Stimulated activated naive CD4-positive, alpha-beta T cell (primary cell): Measurements from ENCODE around the gene CCDC69.
A peak's percentile ranks its signal among the peaks of the same experiment; 100 is the strongest.
"Not testable (repeated sequence)": the region's sequence is repeated elsewhere in the genome, so short reads cannot be mapped to it uniquely, and the experiment has no call there.

ENCODE experiments used
- DNase-seq, 6 experiments: peaks; one replicate each; lab custom pipeline; 2025; lab: John Stamatoyannopoulos, UW

The CCDC69 gene, protein sequence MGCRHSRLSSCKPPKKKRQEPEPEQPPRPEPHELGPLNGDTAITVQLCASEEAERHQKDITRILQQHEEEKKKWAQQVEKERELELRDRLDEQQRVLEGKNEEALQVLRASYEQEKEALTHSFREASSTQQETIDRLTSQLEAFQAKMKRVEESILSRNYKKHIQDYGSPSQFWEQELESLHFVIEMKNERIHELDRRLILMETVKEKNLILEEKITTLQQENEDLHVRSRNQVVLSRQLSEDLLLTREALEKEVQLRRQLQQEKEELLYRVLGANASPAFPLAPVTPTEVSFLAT

DNA sequence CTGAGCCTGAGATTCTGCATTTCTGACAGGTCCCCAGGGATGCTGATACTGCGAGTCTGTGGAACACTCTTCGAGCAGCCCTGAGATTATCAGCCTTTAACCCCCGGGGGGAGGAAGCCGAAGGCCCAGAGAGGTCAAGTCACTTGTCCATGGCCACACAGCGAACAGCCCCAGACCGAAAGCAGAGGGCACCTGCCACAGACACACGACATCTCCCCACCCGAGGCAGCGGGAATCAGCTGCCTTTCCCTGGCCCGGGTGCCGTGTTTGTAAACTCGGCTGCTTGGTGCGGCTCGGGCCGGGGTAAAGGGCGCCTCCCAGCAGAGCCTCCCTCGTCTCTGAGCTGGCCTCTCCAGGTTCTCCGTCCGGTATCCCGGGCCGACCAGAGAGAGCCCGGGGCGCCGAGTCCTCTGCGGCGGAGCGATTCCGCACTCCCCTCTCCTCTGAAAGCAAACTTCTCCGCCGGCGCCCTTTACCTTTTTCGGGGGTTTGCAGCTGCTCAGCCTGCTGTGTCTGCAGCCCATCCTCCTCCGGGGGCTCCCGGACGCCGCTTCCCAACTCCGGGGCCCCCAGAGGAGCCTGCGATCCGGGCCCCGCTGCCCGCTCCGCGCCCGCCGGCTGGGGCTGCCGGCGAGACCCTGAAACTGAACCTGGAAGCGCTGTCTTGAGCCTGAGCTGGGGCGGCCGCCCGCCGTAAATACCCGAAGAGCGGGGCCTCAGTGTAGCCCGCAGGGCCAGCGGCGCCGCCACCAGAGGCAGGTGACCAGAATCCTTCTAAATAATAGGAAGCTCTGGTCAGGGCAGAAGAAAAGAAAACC, at the start of gene CCDC69:
CCDC69 (minus strand) TSS at position 646 of the 818 bp plus-strand sequence; CDS start at position 524, 122 bp downstream.
- DNase-seq = peak in 5 of 6 experiments; percentile 39 to 66 (median 47)

DNA sequence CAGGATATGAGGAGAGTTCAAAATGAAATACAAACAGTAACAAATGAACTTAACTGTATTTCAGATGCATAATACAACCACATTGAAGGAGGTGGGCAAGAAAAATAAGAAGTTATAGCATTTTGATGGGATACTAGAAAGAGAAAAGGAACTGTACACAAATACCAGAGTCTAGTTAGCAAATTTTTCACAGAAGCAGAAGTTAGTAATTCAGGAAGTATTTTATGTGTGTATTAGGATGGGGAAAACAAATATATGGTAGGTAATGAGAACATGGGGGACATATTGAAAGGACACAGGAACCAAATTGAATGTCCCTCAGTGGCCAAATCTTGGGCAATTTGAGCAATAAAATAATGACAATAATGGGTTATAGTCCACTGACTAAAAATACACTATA, 47.4 kb upstream of the CCDC69 start:
- no peak for DNase-seq

DNA sequence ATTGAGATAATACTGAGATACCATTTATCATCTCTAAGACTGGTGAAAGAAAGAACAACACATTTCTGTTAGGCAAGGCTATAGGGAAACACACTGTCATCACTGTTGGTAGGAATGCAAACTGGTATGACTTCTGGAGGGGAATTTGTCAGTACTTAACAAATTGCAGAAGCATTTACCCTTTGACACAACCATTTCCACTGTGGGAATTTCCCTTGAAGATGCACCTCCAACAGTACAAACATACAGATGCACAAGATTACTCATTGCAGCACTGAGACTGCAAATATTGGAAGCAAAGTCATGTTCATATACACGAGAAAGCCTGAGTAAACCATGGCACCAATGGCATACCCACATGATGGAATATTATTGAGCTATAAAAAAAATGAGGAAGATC, 46.7 kb upstream of the CCDC69 start:
- no peak for DNase-seq

DNA sequence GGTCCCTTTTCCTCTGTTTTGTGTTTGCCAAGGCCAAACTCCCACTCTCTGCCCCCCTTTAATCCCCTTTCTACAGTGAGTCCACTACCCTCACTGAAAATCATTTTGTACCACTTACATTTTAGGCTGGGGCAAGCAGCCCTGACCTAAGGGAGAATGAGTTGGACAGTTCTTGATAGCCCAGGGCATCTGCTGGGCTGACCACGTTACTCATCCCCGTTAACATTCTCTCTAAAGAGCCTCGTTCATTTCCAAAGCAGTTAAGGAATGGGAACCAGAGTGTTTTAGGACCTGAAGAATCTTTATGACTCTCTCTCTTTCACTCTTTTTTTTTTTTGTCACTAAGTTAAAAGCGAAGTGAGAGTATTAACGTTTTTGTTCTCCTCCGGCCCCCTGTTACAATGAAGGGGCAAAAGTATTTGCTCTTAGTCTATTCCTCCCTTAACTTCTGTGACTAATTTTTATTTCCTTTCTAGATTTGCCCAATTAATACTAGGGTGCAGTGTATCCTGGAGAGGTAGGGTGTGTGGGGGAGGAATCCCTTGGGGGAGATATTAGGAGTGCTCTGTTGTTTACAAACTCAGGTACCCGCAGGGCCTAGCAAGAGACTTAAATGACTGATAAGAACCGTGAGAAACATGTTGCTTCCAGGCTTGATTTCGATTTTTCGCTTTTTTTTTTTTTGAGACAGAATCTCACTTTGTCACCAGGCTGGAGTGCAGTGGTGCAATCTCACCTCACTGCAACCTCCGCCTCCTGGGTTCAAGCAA, 43.8 kb upstream of the CCDC69 start:
- no peak for DNase-seq

DNA sequence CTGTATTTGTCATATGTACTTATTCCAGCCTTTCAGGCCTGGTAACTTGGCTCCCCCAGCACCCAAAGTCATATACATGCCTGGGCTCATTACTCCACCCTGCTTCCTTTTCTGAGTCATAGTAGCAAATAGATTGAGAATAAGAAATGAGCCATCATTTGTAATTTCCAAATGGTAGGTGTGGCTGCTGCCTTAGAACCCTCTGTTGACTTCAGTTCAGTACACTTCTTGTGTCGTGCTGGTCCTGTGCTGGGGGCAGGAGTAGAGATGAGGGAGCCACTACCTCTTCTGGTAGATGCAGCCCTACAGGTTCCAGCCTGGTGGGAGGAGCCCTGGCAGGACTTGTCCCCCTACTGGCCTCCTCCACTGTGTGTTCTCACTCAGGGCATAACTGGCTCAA, 40.2 kb upstream of the CCDC69 start:
- no peak for DNase-seq

DNA sequence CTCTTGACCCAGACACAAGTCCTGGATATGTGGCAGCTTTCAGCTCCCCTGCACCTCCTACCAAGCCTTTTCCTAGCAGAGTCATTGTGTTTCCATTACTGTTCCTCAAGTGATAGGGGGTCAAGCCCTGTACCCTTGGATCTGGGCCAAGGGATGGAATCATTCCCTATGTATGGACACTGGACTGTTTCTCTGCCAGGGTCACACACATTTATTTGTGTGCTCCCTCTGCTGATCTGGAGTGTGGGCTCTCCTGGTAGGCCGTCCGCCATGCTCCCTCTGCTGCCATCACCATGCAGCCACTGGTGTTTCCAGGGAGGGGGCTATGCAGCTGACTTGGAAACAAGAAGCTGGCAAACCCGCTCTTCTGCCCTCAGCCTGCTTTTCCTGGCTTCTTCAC, 38.6 kb upstream of the CCDC69 start:
- DNase-seq = no peak

DNA sequence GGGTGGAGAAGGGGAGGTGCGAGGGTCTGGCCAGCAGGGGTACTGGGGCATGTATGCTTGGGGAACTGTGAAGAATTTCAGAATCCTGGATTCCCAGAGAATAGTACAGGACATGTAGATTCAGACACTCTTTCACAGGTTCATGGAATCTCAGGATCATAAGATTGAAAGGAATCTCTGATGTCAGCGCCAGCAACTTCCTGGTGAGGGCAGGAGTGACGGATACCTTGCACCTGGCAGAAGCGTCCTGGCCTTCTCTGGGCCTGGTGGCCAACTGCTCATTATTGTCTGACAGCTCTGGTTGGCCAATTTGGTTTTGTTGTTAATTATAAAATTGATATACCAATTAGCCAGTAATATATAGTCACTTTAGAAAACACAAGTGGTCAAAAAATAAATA, 36.0 kb upstream of the CCDC69 start:
- no peak for DNase-seq

DNA sequence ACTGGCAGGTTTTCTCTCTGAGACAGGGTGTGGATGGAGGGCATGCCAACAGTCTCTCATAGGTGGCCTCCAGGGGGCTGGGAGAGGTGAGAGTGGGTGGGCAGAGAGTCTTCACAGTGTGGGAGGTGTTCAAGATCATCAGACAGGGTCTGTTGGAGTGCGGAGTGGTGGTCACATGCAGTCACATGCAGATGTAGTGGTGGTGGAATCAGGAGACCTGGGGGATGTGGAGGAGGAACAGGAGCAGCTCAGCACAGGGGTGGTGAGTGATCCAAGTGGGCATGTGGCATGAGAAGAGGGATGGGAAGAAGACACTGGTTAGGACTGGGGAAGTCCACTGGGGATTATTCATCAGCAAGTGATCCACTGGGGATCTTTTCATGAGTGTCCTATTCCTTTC, 34.9 kb upstream of the CCDC69 start:
- DNase-seq = no peak

DNA sequence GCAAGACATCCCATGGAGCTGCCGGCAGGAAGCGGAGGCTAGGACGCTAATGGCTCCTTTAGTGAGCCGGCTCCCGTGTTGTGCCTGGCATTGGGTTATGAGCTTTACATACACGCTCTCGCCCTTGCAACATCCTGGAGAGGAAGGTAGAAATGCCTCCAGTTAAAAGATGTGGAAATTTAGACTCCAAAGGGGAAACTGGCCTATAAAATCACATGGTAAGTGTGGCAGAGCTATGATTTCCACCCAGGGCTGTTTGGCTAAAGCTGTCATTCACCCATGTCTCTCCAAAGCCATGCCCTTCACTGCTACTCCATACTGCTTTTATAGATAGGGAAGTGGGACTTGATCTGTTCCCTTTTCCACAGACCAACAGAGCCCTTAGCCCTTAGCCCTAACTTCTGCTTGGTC, 34.3 kb upstream of the CCDC69 start:
- no peak for DNase-seq

DNA sequence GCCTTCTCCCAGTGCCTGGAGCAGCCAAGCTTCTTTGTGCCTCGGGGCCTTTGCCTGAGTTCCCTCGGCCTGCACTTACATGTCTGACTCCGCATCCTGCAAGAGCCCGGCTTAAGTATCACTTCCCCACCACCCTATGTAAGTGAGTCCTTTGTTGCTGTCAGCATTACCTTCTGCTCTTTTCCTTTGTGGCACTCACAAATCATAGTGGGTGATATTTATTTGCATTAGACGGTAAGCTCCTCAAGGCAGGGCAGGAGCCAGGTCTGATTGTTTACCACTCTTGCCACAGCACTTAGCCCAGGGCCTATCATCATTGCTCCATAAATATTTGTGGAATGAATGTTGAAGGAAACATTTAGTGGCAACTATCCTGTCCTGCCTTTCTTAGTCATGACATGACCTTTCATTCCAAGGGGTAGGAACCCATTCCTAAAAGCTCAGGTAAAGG, 33.9 kb upstream of the CCDC69 start:
- no peak for DNase-seq

DNA sequence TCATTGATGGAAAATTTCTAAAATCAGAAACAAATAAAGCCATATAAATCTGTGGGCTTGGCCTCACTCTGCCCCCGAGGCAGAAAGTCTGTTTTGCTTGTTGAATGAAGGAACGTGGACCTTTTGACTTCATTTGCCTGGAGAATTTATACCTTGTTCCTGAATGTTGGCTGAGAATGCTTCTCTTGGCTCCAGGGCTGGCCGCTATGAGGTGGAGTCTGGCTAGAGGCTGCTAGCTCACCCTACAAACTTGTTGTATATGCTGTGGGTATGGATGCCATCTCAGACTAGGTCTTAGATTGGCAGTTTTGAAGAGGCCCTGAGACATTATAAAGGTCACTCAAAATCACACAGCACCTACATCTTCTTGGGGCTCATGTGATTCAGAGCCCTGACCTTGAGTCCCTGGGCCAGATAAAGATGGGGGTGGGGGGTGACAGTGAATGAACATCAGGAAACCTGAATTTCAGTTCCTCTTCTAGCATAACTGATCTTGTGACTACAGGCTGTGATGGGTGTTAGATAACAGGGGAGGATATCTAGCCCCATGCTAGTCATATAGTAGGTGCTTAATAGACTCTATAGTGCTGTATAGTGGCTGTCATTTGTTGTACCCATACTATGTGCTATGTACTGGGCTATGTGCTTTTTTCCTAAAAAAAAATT, 31.9 kb upstream of the CCDC69 start:
- no peak for DNase-seq

DNA sequence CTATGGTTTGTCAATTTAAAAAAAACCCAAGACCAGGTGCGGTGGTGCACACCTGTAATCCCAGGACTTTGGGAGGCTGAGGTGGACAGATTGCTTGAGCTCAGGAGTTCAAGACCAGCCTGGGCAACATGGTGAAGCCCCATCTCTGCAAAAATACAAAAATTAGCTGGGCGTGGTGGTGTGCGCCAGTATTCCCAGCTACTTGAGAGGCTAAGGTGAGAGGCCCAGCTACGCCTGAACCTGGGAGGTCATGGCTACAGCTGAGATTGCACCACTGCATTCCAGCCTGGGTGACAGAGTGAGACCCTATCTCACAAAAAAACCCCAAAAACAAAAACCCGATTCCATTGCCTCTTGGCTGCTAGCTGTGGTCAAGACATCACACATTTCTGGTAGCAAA, 31.1 kb upstream of the CCDC69 start:
- DNase-seq = not testable (repeated sequence)

DNA sequence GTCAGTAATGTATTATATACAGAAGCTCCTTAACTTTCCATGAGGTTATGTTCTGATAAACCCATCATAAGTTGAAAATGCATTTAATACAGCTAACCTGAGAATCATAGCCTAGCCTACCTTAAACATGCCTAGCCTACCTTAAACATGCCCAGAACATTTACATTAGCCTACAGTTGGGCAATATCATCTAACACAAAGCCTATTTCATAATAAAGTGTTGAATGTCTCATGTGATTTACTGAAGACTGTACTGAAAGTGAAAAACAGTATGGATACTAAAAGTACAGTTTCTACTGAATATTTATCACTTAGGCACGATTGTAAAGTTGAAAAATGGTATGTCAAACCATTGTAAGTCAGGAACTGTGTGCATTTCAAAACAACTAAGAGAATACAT, 30.7 kb upstream of the CCDC69 start:
- no peak for DNase-seq

DNA sequence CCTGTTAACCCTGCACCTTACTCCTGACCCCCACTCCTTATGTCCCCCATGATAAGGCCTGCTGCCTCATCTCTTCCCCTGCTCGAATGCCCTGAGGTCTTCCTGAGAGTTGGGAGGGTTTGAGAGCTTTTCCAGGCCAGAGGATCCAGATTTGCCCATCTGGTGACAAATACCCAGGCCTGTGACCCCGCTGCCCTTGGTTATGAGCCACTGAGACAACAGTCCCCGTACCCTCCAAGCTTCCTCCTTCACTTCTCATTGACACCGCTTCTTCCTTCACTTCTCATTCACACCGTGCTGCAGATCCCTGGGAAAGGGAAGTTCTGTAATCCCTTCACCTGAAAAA, 29.7 kb upstream of the CCDC69 start:
- DNase-seq = no peak

DNA sequence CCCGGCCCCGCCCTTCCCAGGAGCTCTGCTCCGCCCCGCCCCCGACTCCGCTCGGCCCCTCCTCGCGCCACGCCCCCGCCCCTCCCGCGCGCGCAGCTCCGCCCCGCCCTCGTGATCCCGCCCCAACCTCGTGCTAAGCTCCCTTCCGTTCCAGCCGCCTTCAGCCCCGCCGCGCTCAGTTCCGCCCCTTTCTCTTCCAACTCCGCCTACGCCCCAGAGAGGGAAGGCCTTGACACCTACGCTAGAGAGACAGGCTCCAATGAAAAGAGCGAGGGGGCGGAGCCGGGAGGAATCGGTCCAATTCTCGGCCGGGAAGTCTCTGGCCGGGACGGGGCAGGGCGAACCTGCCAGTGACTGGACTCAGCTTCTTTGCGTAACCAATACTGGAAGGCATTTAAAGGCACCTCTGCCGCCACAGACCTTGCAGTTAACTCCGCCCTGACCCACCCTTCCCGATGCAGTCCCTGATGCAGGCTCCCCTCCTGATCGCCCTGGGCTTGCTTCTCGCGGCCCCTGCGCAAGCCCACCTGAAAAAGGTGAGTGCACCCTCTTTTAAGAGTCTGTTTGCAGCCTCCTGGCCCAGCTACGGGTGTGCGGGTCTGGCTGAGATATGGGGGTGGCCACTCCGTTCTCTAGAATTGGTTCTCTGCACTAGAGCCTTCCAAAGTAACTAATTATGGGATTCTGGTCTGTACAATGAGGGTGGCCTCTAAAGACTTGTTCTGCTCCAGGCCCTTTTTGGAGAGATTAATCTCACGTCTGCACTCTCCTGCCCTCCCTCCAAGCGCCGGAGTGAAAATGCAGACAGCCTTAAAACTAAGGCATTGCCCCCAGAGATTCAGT, 29.1 kb upstream of the CCDC69 start, which contains the start of gene GM2A:
GM2A (plus strand) TSS at position 424 of the 843 bp plus-strand sequence; CDS start at position 456, 32 bp downstream.
- DNase-seq = peak; percentile 94 to 98 (median 96)

DNA sequence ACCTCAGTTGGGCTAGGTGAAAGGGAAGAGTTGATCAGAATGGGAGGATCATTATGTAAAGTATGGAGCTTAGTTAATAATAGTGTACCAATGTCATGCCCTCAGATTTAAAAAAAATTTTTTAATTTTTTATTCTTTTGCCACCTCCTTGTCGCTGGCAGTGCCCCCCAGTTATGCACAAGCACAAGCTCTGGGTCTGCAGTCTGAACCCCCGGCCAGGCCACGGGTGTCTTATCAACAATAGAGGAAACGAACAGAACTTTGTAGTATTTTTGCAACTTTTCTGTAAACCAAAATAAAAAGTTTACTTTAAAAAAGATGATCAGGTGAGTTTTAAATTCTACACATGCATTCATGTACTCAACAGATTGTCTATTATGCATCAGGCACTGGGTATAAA, 27.7 kb upstream of the CCDC69 start:
- DNase-seq = no peak

DNA sequence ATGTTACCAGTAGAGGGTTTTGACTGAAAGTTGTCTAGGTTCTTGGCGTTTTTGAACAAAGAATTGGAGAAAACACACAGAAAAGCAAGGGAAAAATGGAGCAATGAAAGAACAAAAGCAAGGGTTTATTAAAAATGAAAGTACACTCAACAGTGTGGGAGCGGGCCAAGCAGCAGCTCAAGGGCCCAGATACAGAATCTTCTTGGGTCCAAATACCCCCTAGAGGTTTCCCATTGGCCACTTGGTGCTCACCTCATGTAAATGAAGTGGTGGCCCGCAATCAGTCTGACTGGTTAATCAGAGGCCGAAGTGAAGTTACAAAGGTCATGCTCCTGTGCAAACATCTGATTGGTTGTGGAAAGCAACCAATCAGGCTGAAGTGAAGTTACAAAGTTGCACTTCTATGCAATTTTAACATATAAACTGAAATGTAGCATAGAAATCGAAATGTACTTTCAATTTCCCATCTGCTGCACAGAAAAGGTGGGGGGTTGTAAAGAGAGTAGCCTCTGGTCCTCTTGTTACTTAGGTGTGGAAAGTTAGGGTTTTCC, 27.2 kb upstream of the CCDC69 start:
- DNase-seq = no peak

DNA sequence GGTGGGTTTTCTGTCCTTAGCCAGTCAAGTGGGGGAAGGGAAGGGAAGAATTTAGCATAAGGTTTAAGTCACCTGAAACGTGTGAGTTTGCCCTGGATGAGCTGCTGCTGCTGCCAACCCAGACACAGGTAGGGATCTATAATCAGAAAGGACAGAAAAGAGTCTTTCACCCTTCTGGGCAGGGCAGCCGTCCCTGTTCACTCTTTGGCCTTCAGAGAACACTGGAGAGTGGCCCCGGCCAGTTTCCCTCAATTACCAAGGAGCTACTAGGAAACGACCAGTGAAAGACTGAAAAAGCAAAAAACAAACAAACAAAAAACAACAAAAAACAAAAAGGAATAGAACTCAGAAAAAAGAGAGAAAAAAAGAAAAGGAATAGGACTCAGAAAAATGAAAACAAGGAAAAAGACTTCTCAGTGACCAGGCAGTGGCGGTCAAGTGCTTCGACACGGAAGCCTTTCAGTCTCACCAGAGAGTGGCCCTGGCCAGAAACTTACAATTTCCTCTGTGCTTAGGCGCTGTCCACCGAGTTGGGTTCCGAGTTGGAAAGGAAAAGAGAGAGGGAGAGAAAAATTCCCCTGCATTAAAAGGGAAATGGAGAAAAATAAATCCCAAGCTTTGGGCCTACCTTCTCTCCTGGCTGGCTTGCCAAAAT, 26.6 kb upstream of the CCDC69 start:
- DNase-seq = no peak

DNA sequence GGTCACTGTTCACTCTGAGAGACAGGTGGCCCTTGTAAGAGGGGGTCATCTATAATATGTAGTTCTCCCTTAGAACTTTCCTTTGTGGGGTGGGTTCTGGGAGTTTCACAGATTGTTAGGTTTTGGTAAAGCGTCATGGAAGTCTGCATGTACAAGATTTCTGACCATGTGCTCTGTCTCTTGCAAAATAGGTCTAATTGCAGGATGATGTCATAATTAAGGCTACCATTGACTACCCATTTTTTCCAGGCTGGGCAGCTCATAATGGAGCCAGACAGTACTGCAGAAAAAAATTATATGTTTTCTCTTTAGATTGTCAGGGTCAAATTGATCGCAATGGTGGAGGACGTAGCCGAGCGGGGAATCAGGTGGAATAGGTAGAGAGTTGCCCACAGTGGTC, 25.4 kb upstream of the CCDC69 start:
- no peak for DNase-seq

DNA sequence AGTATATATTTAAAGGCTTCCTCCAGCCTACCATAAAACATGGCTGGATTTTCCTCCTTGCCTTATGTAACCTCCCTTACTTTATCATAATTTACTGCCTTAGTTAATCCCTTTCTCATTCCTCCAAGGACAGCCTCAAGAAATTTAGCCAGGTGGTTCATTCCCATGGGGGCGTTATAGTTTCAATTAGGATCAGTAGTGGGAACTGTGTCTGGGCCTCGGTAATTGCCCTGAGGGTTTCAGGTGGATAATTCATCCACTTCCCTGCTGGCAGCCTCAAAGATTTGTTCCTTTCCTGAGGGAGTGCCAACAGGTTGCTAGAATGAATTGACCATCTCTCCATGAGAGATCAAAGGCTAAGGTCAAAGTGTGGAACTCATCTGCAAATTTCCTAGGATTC, 24.8 kb upstream of the CCDC69 start:
- DNase-seq = no peak
